H1 (cell line): ENCODE results near the gene SOCS4. TPM values are rescaled to one million over a fixed set of nuclear protein-coding genes. Genes with fewer than 3 reads are reported as not detected.

Experiments
- CTCF ChIA-PET: fragments of 300-600 bp; sonication (Branson Sonifier 250); formaldehyde crosslinking; loops from one replicate; lab custom pipeline; 2021; ENCODE audit not compliant: partially characterized antibody; lab: Charles Lee
- POLR2A ChIA-PET: fragments of 300-600 bp; sonication (Branson Sonifier 250); formaldehyde crosslinking; loops from one replicate; lab custom pipeline; 2021; ENCODE audit warnings: inconsistent platforms; ENCODE audit not compliant: partially characterized antibody; lab: Charles Lee
- DNase-seq, 2 experiments: peaks; one replicate each; pipeline versions ENCODE4 v3.0.0 to v3.0.0-alpha.2; 2010 to 2022; ENCODE audit warnings: low spot score in 2 of 2, low read depth in 1 of 2, mixed read lengths in 1 of 2
- FAIRE-seq: peaks from 2 replicates; lab custom pipeline; 2011; peaks lifted over from hg19 to GRCh38; lab: Jason Lieb, UNC
- H2AFZ ChIP-seq: 2 replicates; pipeline ENCODE4 v1.8.1; 2012; ENCODE audit warnings: low read length, inconsistent platforms
- H2AK5ac ChIP-seq: 2 replicates; pipeline ENCODE4 v1.6.1; 2013; ENCODE audit warnings: low read depth, low read length
- H2BK120ac ChIP-seq: replicated peaks from 2 replicates; pipeline ENCODE3; 2013; ENCODE audit warnings: low read depth, low read length, inconsistent platforms
- H2BK12ac ChIP-seq: 2 replicates; pipeline ENCODE4 v1.6.1; 2013; ENCODE audit warnings: low read depth, low read length
- H2BK15ac ChIP-seq: 2 replicates; pipeline ENCODE4 v1.6.1; 2013; ENCODE audit warnings: low read length
- H2BK20ac ChIP-seq: 2 replicates; pipeline ENCODE4 v1.6.1; 2013; ENCODE audit warnings: low read length
- H2BK5ac ChIP-seq: 2 replicates; pipeline ENCODE4 v1.6.1; 2013; ENCODE audit warnings: low read depth, low read length
- H3K14ac ChIP-seq: 2 replicates; pipeline ENCODE4 v1.6.1; 2013; ENCODE audit warnings: inconsistent platforms; ENCODE audit not compliant: insufficient read length
- H3K18ac ChIP-seq: 2 replicates; pipeline ENCODE4 v1.6.1; 2013; ENCODE audit warnings: low read length; ENCODE audit errors: extremely low read depth
- H3K23ac ChIP-seq: 2 replicates; pipeline ENCODE4 v1.6.1; 2013; ENCODE audit warnings: inconsistent platforms; ENCODE audit not compliant: insufficient read length
- H3K23me2 ChIP-seq: 2 replicates; pipeline ENCODE4 v1.6.1; 2013; ENCODE audit warnings: low read depth, low read length
- H3K27ac ChIP-seq: 2 replicates; pipeline ENCODE4 v1.6.1; 2011; ENCODE audit warnings: low read depth, low read length, inconsistent platforms
- H3K27me3 ChIP-seq, 4 experiments: replicated peaks in 1 of 4; 1 replicate in 1 of 4; 2 replicates in 3 of 4; pipeline versions ENCODE4 v1.6.1 to v1.8.1; 2011 to 2013; ENCODE audit warnings: low read length in 3 of 4, mild to moderate bottlenecking in 3 of 4, inconsistent platforms in 2 of 4, mixed read lengths in 2 of 4, moderate library complexity in 1 of 4; ENCODE audit not compliant: control insufficient read depth in 3 of 4, insufficient read depth in 3 of 4; ENCODE audit errors: extremely low read depth in 1 of 4
- H3K36me3 ChIP-seq, 4 experiments: 2 replicates each; pipeline versions ENCODE4 v1.6.1 to v1.8.1; 2011 to 2013; ENCODE audit warnings: mild to moderate bottlenecking in 4 of 4, low read length in 3 of 4, moderate library complexity in 2 of 4, control low read depth in 1 of 4, inconsistent platforms in 1 of 4; ENCODE audit not compliant: insufficient read depth in 4 of 4, control insufficient read depth in 2 of 4
- H3K4ac ChIP-seq: replicated peaks from 2 replicates; pipeline ENCODE3; 2013; ENCODE audit warnings: low read length, low read depth, mixed read lengths, inconsistent platforms; ENCODE audit not compliant: insufficient read length
- H3K4me1 ChIP-seq, 4 experiments: replicated peaks in 1 of 4; 1 replicate in 1 of 4; 2 replicates in 3 of 4; pipeline versions ENCODE4 v1.6.1 to v1.8.1; 2011 to 2013; ENCODE audit warnings: low read length in 3 of 4, inconsistent platforms in 2 of 4, mixed read lengths in 1 of 4; ENCODE audit not compliant: insufficient read depth in 4 of 4, control insufficient read depth in 3 of 4
- H3K4me2 ChIP-seq, 2 experiments: 2 replicates each; pipeline versions ENCODE4 v1.6.1 to v1.8.1; 2011 to 2013; ENCODE audit warnings: low read depth in 2 of 2, low read length in 2 of 2, control low read depth in 1 of 2, inconsistent platforms in 1 of 2, mild to moderate bottlenecking in 1 of 2; ENCODE audit not compliant: insufficient read depth in 1 of 2
- H3K4me3 ChIP-seq, 4 experiments: fragments of 200-600, 300-600 bp in 1 of 4; sonication (generic), shearing (Covaris generic), sonication (Bioruptor Twin) in 1 of 4; 2 replicates each; pipeline versions ENCODE4 v1.5.1 to v1.8.1; 2011 to 2016; ENCODE audit warnings: low read length in 4 of 4, low read depth in 3 of 4, control low read depth in 2 of 4, inconsistent platforms in 2 of 4, mild to moderate bottlenecking in 2 of 4, mixed read lengths in 1 of 4, moderate library complexity in 1 of 4; ENCODE audit not compliant: insufficient read depth in 2 of 4; ENCODE audit errors: extremely low read depth in 1 of 4
- H3K56ac ChIP-seq: replicated peaks from 2 replicates; pipeline ENCODE3; 2013; ENCODE audit warnings: low read depth, mild to moderate bottlenecking, mixed read lengths, low read length, inconsistent platforms; ENCODE audit not compliant: insufficient read length
- H3K79me1 ChIP-seq: 2 replicates; pipeline ENCODE4 v1.6.1; 2013; ENCODE audit warnings: low read depth, low read length, control low read depth
- H3K79me2 ChIP-seq, 2 experiments: 2 replicates each; pipeline versions ENCODE4 v1.6.1 to v1.8.1; 2012 to 2013; ENCODE audit warnings: low read length in 2 of 2, mild to moderate bottlenecking in 2 of 2, inconsistent platforms in 1 of 2; ENCODE audit not compliant: insufficient read depth in 2 of 2, control insufficient read depth in 1 of 2
- H3K9ac ChIP-seq, 4 experiments: replicated peaks in 1 of 4; 1 replicate in 1 of 4; 2 replicates in 3 of 4; pipeline versions ENCODE4 v1.6.1 to v1.8.1; 2011 to 2013; ENCODE audit warnings: low read depth in 3 of 4, low read length in 3 of 4, control low read depth in 2 of 4, mild to moderate bottlenecking in 2 of 4, moderate library complexity in 2 of 4, inconsistent platforms in 1 of 4; ENCODE audit errors: extremely low read depth in 1 of 4
- H3K9me3 ChIP-seq, 2 experiments: 2 replicates each; pipeline versions ENCODE4 v1.6.1 to v1.8.1; 2012 to 2013; ENCODE audit warnings: mild to moderate bottlenecking in 2 of 2, moderate library complexity in 2 of 2, control low read depth in 1 of 2, inconsistent platforms in 1 of 2, low read depth in 1 of 2, low read length in 1 of 2, mixed read lengths in 1 of 2; ENCODE audit not compliant: insufficient read depth in 2 of 2
- H4K20me1 ChIP-seq, 2 experiments: replicated peaks in 1 of 2; 2 replicates each; pipeline versions ENCODE3 to v1.8.1; 2011 to 2013; ENCODE audit warnings: inconsistent platforms in 2 of 2, low read length in 2 of 2, mild to moderate bottlenecking in 1 of 2; ENCODE audit not compliant: insufficient read depth in 2 of 2, control insufficient read depth in 1 of 2
- H4K5ac ChIP-seq: 2 replicates; pipeline ENCODE4 v1.6.1; 2013; ENCODE audit warnings: low read length, low read depth, mixed read lengths, inconsistent platforms; ENCODE audit not compliant: insufficient read length
- H4K8ac ChIP-seq: 2 replicates; pipeline ENCODE4 v1.8.0; 2013; ENCODE audit warnings: mild to moderate bottlenecking, moderate library complexity, low read length, inconsistent platforms; ENCODE audit not compliant: insufficient read depth; ENCODE audit errors: extremely low read depth
- H4K91ac ChIP-seq: replicated peaks from 2 replicates; pipeline ENCODE3; 2013; ENCODE audit warnings: low read length, mixed read lengths, inconsistent platforms; ENCODE audit not compliant: insufficient read length
- HDAC2 ChIP-seq, 2 experiments: fragments of 300-600 bp in 1 of 2; sonication (generic) in 1 of 2; IDR thresholded peaks; 2 replicates each; pipeline ENCODE4 v1.6.1; 2011 to 2012; ENCODE audit warnings: low read depth in 2 of 2, low read length in 2 of 2, mild to moderate bottlenecking in 2 of 2, moderate library complexity in 2 of 2, borderline replicate concordance in 1 of 2, inconsistent platforms in 1 of 2
- MAFK ChIP-seq: IDR thresholded peaks from 2 replicates; pipeline ENCODE4 v1.6.1; 2012; ENCODE audit warnings: low read depth, mild to moderate bottlenecking, improper control_type of control experiment, low read length
- WGBS, 2 experiments: shearing (Covaris generic) in 1 of 2; methylation state at CpG; one replicate each; pipeline versions ENCODE4 v1.1.6 to v1.1.7; 2013 to 2015; ENCODE audit warnings: low lambda C conversion rate in 2 of 2, mixed read lengths in 2 of 2, inconsistent platforms in 1 of 2, low coverage in 1 of 2, missing lambda C conversion rate in 1 of 2; ENCODE audit not compliant: insufficient replicate concordance in 2 of 2, insufficient coverage in 1 of 2, insufficient read length in 1 of 2; ENCODE audit errors: extremely low coverage in 1 of 2, missing lambda C conversion rate in 1 of 2; 5-methylcytosine and 5-hydroxymethylcytosine counted together
- polyA plus RNA-seq, 7 experiments: library from polyadenylated mRNA; depleted of rRNA in 3 of 7; stranded (reverse) in 5 of 7; unstranded in 2 of 7; fragments of >200 nt in 5 of 7; fragments of 200-250 nt in 2 of 7; gene quantifications; 1 replicate in 5 of 7; 2 replicates in 1 of 7; 4 replicates in 1 of 7; pipeline versions ENCODE4 v1.2.1 to v1.2.3, GENCODE V29; 2011 to 2013; ENCODE audit warnings: missing spikeins in 2 of 7, mixed read lengths in 2 of 7
- total RNA-seq: library from RNA; stranded (reverse); fragmentation: NEBNext Ultra II Directional; extraction: Animal tissue kit (Norgen Biotek cat#: 25700); gene quantifications from 2 replicates; pipeline ENCODE4 v1.2.1, GENCODE V29; 2021

SOCS4 gene
- total and polyA plus RNA-seq, 2 of the 8 experiments (the other 6 are each of a cell fraction or from before 2014, with no cell fraction given) = 5.5 to 31.5 TPM

DNA sequence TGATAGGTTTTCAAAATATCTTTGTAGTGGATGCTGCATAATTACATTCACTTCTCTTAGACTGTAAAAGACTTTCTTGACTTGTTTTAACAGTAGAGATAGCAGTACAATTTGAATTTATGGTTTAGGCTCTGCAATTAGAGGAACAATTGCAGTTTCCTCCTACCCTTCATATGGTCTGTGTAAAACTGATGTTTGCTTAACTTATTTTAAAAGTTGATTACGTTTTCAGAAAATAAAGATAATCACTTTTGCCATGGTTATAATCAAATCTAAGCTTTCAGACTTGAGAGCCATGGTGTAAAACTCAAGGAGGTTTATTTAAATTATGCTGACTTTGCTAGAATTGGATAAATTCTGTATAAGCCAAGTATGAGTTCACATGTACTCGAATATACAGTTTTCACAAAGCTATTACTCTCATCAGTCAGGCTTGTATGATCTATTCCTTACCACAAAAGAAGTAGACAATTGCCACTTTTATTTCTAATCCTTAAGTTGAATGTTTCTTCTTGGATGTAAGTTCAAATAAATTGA, 21.9 kb downstream of the SOCS4 start:
- Histone ChIP-seq H3K27me3 (no peaks in the 10 kb centered on the region; a peak in 1 of 7 replicates), H3K9ac (no peak overlapping the region), H3K36me3 (peaks cover 0 to 10% (median under 1%) of the 10 kb centered on the region in 4 experiments; a peak in 4 of 8 replicates), H2BK15ac (no peak overlapping the region), H2AK5ac (no peak overlapping the region), H3K4me3 (no peak overlapping the region), H3K27ac (no peak overlapping the region), H3K23ac (no peak overlapping the region), H3K79me1 (no peaks in the 10 kb centered on the region), H3K9me3 (no peaks in the 10 kb centered on the region), H3K4me1 (peaks cover 0 to 2% (median 0%) of the 10 kb centered on the region in 4 experiments; a peak in 5 of 7 replicates), H3K14ac (no peak overlapping the region), H2BK120ac (no peak overlapping the region), H3K56ac (no peak overlapping the region), H4K5ac (no peak overlapping the region), H2BK20ac (no peak overlapping the region), H3K79me2 (peaks cover 15 to 19% of the 10 kb centered on the region in 2 experiments; a peak in 3 of 4 replicates), H2BK12ac (no peak overlapping the region), H4K8ac (no peak overlapping the region), H3K4me2 (no peak overlapping the region), H4K91ac (no peak overlapping the region), H3K18ac (no peak overlapping the region), H3K4ac (no peak overlapping the region), H2BK5ac (no peak overlapping the region), H2AFZ (no peak overlapping the region), H4K20me1 (peaks cover 0 to under 1% of the 10 kb centered on the region in 2 experiments), H3K23me2 (peaks cover 4% of the 10 kb centered on the region; the same call in 1 of the 2 replicates)
- WGBS, 2 experiments = 82% methylated on average over 2 of the region's 2 CpGs; no CpG with 5 or more reads in 1 of the 2 experiments
- no peak for FAIRE-seq
- TF ChIP-seq MAFK (peak; percentile 83), HDAC2 (IDR thresholded peaks at IDR 0.05; ENCODE audit: borderline replicate concordance in 1 of 2, low read depth in 2 of 2, low read length in 2 of 2) (no peak)
- CTCF ChIA-PET = interaction anchor here (0.9 kb wide), 1 partner anchor 30 kb away, joined by 3 read pairs; no protein-coding TSS in a partner anchor
- POLR2A ChIA-PET = no interaction called here
- DNase-seq = no peak
